GM12872 (cell line): ENCODE results near the gene JCAD.

Experiments
- TF ChIP-seq, protein P1 (sequence below): IDR thresholded peaks from 3 replicates; pipeline ENCODE4 v1.5.1; 2011; ENCODE audit warnings: low read depth, mild to moderate bottlenecking, low read length, moderate library complexity; ENCODE audit not compliant: insufficient read depth

JCAD gene

GRCh38 chr10:30043476-30044270 lies 15.7 kb downstream of the JCAD start:
- TF ChIP-seq, protein P1, sequence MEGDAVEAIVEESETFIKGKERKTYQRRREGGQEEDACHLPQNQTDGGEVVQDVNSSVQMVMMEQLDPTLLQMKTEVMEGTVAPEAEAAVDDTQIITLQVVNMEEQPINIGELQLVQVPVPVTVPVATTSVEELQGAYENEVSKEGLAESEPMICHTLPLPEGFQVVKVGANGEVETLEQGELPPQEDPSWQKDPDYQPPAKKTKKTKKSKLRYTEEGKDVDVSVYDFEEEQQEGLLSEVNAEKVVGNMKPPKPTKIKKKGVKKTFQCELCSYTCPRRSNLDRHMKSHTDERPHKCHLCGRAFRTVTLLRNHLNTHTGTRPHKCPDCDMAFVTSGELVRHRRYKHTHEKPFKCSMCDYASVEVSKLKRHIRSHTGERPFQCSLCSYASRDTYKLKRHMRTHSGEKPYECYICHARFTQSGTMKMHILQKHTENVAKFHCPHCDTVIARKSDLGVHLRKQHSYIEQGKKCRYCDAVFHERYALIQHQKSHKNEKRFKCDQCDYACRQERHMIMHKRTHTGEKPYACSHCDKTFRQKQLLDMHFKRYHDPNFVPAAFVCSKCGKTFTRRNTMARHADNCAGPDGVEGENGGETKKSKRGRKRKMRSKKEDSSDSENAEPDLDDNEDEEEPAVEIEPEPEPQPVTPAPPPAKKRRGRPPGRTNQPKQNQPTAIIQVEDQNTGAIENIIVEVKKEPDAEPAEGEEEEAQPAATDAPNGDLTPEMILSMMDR, result no peak

- TF ChIP-seq, protein P1, result no peak
These were observed 16.6 kb downstream of the JCAD start for GRCh38 chr10:30042820-30043219.

- TF ChIP-seq, protein P1, result no peak
These were observed 17.9 kb downstream of the JCAD start for GRCh38 chr10:30041196-30042105.

GRCh38 chr10:30040597-30040996 lies 18.8 kb downstream of the JCAD start:
- TF ChIP-seq, protein P1, result no peak

DNA sequence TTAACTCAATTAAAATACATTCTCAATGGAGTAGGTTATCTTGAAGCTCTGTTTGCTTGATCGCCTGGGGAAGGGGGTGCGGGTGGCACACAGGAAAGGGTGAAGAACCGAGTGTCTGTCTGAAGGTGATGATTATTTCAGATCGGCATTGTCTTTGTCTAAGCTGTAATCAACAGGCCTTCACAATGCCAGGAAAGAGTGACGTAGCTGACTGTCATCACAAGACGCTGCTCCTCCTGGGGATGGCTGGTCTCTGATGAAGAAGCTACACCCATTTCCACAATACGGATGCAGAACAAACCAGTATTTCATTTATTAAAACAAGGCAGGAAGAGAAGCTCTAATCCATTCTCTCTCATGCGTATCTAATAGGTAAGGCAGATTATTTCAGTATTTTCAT lies 19.4 kb downstream of the JCAD start:
- TF ChIP-seq, protein P1, result no peak

DNA sequence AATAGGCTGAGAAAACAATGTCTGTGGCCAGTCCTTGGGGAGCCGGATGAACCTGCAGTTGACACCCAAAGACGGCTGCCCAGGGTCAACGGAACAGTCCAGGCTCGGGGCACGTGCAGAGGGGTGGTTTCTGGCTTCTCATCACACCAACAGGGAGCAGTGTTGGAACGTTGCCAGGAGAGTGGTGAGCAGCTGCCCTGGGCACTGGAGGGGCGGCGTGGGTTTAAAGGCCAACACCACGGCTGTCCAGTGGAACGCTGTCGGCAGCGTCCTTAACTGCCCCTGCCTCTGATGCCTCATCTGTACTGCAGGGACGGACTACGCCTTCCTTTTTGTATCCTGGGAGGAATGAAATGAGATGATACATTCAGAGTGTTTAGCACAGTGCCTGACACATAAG lies 19.8 kb downstream of the JCAD start:
- TF ChIP-seq, protein P1, result no peak

DNA sequence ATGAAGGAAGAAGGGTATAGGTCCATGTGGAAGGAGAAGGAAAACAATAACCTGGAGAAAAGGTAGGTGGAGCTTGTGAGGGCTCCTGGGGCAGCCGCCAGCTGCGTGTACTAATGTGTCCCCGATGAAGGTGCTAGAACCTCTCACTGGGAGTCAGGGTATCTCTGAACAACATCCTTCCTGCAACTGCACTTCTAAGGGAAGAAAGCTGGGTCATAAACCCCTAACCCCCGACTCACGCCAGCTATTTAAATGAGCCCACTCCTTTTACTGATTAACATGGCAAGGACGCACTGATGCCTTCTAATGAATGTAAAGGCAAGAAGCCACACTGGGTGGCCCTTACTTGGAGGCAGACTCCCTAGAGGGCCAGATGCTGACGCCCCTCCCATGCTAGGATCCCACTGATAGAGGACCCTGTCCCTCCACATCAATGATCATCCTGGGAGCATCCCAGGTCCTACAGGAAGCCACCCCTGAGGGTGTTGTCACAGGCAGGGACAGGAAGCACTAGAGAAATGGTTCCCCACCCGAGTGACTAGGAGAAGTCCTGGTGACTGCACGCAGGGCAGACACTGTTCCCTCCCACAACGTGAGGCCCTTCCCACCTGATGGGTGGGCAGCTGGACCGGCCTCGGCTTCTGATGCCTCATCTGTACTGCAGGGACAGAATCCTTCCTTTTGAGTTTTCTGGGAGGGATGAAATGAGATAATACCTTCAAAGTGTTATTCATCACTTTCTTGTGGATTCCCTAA lies 20.4 kb downstream of the JCAD start:
- TF ChIP-seq, protein P1, result no peak
